Measurements from ENCODE around the gene BDKRB1.

GRCh38 chr14:96256407-96256806 is 397 bp downstream of the BDKRB1 start:
- TF ChIP-seq CTCF (IDR thresholded peaks at IDR 0.05; ENCODE audit: low read depth, low read length, poor library complexity, severe bottlenecking) (no peak), EZH2phosphoT487 (IDR thresholded peaks at IDR 0.05; ENCODE audit: borderline replicate concordance, low read length) (no peak)

Data from DOHH2 (cell line).